Hematopoietic multipotent progenitor cell treated with erythropoietin and hydrocortisone succinate and interleukin-3 and kit ligand, for 8 days (in vitro differentiated cells): ENCODE measurements around the gene MCC.
A peak's percentile ranks its signal among the peaks of the same experiment; 100 is the strongest.

Experiments used
- DNase-seq: peaks from one replicate; pipeline ENCODE4 v3.0.0-alpha.2; 2015

The MCC gene

DNA sequence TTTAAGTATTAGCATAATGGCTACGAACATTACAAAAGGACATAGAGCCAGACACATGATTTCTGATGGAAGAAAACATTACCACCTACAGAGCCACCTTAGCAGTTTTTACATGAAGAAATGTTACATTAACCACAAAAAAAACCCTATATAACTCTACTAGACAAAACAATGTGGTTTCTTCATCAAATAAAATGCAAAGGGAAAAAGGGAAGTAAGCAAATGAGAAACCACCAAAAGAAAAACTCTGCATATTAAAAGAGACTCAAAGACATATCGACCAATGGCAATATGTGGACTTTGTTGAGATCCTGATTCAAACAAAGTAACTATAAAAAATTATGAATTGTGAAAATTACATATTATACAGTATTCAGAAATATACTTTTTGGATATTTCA lies 186.1 kb downstream of the MCC start:
- no peak for DNase-seq

DNA sequence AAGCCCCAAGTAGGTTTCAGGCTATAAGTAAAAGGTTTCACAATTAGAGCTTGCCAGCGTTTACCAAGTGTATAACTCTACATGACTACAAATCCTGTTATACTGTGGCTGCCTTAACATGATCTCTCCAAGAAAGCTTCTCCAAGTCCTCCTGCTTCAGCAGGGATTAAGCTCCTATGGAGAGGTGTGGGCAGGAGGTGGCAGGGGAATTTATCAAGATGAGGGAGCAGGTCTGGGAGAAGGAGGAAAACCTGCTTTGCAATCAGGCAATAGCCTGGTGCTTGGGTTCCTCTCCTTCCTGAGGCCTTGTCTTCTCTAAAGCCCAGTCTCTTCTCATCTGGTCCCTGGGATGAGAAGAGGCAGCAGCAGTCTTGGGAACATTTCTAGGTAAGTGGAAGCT lies 188.7 kb downstream of the MCC start:
- DNase-seq, result no peak

DNA sequence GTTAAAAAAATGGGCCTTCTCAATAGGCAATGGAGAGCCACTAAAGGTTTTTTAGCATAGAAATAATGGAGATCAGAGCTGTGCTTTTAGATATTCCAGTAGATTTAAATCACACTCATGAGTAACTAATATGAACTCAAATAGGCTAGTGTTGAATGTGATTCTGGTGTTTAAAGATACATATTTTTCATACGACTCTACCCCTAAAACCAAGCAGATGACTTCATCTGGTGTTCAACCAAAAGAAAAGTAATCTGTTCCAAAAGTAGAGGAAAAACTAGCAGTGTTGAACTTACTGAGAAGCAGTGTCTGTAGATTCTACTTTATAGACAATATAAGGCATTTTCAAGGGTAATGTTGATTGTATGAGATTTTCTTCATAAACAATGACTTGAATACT lies 191.6 kb downstream of the MCC start:
- DNase-seq, result no peak

DNA sequence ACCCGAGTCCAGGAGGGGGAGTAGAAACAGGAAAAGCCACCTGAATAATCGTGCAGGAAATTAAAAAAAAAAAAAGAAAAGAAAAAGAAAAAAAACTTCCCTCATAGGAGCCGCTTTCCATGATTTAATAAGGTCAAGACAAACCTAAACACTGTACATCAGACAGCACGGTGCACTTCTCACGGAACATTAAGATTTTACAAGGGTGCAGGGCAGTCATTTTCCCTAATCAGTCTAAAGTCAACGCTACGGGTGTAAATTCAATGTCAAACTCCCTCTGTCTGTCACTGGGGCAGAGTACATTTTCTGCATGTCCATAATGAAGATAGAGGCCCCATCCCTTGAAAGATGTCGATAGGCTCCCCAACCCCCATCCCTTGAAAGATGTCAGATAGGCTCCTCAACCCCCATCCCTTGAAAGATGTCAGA lies 193.1 kb downstream of the MCC start:
- no peak for DNase-seq

DNA sequence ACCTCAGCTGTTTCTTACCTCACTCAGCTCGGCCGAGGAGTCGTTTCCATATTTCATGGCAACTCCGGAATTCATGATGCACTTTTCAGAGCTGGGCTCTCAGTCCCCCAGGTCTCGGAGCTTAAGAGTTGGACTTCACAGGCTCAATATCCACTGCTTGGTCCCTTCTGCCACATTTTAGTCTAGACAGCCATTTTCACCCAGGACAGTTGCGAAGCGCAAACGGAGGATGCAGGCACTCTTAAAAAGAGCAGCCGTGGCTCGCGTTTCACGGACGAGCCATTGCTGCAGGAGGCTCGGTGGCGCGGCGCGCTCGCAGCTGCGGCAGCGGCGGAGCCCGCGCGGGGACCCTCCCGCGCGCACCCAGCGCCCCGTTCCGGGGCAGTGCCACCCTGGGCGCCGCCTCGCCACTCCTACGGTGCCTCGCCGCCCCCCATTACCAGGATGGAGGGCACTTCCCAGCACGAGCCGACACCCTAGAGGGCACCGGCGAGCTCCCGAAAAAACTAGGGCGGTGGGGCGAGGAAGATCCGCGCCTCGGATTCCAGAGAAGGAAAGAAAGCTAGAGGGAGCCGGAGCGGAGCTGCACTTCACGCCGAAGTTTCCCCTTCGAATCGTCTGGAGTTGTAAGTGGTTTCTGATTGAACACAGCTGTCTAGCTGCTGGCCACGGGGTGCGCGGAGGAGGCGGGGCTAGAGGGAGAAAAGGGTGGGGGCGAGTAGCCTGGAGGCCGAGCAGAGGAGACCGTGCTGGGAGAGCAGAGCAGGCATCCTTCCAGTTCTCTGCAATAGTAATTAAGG lies 193.7 kb downstream of the MCC start:
- peak; percentile 11 for DNase-seq

DNA sequence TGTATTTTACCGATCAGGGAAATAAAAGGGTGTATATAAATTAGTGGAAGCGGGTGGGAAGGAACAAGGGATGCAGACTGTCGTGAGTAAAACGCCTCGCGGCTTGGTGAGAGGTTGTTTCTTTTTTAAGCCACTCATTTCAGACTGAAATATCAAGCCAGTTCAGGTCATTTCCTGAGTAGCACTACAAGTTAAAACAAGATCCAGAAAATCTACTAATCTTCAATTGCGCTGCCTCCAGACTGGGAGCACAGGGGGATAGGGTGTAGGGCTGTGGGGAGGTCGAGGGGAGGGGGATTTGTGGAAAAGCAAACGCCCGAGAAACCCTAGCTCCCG lies 194.3 kb downstream of the MCC start:
- DNase-seq, result no peak

DNA sequence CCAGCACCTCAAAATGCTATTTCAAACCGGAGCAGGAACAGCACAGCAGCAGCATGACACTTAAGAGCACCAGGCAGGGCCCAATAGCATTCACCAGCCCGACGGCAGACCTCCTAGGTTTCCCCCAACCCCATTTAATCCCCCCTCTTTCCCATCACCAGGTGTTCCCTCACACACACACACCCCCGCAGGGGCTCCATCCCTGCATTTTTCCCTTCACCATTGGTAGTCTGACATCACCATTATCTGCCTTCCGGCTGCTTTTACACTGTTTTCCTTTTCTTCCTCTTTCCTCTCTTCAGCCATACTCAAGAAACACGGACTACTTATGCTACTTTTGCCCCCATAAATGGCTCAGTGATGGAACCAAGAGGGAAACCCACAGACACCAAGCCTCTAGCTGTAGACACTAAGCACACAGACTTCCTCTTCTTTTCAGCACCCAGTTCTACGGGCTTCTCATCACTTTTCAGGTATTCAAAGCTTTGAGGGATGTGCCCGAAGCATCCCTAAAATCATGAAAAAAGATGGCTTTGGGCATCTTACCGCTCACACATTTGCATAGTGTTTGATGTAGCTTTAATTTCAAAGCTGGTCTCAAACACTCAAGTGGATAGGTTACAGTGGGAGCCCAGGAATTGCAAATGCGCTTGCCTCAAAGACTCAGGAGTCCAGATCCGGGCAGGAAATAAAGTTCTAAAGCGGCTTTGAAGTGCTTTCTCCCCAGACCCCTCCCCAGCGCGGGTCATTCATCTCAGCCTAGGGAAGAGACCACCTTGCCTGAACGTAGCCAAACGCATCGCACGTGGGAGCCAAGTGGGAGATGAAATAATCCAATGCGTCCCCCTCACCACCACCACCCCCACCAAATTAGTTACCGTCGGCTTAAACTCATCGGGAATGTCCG lies 194.9 kb downstream of the MCC start:
- no peak for DNase-seq

DNA sequence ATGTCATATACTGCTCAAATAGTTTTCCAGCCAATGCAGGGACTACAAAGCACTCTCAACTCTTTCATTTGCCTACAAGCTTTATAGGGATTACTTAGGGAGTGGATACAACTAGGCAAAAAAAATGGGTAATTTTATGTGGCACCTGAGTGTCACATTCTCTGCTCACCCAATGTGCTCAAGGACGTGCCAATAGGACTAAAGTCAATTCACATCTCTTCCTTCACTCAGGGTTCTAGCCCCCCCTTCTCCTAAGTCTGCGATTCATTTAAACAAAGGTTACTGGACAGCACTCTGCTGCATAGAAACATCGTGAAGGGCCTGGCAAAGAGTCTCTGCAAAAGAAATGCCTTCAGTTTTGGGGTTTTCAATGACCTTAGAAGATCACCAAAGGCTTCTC lies 195.8 kb downstream of the MCC start:
- DNase-seq, result no peak

DNA sequence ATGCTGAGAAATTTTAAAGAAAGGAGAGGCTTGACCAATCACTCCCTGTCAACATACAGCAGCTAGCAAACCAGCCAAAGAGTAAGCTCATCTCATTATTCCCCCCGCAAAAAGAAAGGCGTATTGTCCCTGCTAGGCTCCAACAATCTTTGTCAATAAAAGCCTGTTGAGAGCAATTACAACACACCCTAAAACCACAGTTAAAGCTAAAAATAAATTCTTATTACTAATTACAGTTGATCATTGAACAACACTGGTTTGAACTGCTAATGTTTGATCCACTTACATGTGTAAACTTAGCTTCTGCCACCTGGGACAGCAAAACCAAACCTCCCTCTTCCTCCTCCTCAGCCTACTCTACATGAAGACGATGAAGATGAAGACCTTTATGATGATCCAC lies 204.7 kb downstream of the MCC start:
- no peak for DNase-seq

DNA sequence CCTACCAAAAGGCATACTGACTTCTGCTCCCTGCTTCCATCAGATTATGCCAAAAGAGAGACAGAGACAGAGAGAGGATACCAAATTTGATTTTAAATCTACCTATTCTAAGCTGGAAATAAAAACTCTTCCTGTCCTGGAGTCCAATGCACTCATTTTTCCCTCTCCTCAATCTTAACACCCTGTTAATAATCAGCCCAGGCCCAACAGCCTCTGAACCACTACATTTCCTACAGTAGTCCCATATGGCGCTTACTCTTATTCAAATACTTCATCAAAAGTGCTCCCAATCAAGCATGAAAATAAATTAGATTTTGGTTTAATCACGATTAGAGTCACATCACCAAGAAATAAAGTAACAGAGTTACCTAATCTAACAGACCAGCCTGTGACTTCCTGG lies 205.8 kb downstream of the MCC start:
- no peak for DNase-seq

DNA sequence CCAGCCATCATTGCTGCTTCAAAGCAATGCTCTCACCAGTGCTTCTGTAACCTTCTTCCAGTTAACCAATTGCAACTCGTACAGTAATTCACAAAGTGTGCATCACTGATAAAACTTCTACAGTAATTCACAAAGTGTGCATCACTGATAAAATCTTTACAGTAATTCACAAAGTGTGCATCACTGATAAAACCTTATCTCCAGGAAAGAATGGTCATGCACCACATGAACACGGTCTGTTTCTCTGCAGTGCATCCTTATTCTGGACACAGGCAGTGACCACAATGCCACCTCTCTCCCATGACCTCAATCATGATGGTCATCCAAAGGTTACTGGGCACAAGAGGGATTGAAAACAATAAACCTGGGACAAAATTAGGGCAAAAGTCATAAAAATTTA lies 207.1 kb downstream of the MCC start:
- no peak for DNase-seq

DNA sequence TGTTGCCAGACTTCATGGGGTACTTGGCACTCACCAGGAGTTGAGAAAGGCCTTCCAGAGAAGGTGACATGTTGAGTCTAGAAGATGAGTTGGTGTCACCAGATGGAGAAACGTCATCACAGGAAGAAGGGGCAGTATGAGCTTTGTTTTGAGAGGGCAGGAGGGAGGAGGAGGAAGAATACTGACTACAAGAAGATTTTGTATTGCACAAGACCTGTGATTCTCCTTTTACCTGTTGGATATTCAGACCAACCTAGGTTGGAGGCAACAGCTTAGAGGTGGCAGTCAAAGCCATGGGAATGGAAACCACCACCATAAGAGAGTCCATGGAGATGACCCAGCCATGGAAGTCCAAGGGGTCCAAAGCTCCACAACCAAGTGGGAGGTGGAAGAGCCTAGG lies 207.7 kb downstream of the MCC start:
- no peak for DNase-seq

DNA sequence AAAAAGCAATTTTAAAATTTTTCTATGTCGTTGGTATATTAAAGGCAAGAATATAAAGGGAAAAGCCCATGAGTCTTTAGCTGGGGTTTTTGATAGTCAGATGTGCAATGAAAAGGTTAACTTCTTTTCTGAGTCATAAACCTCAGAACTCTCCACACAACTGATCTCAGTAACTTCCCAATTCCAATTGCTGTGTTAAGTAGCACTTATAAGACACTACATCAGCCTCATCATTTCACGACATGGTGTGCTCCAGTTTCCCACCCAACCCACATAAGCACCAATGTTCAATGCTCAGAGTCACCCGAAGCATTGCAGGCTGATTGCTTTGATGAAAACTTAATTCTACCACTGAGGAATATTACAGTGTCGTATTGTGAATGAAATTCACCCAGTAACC lies 209.3 kb downstream of the MCC start:
- no peak for DNase-seq

DNA sequence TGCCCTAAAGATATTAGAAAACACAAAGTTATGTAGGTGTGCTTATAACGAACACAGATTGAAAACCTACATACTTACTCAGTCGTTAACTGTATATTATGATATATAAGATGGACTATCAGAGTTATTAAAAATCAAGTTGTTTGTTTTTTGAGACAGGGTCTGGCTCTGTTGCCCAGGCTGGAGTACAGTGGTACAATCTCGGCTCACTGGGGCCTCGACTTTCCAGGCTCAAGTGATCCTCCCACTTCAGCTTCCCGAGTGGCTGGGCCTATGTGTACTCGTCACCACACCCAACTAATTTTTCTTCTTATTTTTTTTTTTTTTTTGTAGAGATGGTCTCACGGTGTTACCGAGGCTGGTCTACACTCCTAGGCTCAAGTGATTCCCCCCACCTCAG lies 211.8 kb downstream of the MCC start:
- DNase-seq, result no peak

DNA sequence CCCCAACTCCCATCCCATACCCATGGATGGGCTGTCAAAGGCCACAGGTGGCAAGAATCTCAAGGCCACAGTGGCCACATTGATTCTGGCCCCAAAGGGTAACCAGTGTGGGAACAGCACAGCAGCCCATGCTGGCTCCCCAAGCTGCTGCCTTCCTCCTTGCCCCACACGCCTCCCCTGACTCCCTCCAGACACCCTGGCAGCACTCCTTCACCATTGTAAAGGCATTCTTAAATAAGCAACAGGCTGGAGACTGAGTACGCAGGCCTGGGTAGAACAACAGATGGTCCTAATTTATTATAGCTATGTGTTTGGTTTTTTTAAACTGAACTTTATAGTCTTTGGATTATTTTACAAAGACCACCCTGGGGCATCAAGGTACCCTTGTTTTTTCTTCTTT lies 212.3 kb downstream of the MCC start:
- no peak for DNase-seq

DNA sequence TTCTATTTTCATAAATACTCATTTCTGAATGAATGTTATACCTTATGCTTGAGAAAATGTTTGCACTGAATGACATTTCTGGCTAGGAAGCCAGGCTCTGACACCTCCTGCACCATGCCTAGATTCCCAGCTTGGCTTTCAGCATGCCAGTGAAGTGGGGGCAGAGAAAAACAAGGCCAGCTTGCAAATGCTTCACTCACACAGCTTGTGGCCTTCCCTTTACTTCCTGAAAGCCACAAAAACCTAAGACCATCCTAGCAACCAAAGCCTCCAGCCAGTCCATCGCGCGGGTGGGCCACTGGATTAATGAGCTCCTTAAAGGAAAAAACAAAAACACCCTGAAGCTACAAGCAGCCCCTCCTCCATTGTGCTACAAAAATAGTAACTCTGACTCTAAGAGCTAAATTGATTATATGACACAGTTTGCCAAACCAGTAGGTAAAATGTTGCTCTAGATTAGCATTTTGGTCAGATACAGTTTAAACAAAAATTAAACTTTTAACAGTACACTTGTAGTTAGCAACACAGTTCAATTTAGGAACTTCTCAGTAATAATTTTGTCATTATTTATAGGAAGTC lies 213.3 kb downstream of the MCC start:
- DNase-seq, result no peak

DNA sequence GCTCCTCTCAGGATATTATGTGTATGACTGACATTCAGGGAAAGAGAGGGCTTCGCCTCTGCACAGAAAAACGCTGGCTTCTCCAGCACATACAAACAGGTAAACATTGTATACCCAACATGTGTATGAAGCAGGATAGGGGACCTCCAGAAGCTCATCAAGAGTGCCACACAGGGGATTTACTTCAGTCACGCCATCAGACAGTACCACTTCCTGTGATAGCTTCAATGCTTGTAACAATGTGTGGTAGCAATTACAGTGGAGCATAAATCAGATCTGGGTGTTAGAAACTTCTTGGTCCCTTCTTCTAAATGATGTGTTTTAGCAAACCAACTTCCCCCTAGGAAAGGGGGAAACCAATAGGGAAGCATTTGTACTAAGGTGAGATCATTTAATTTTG lies 214.3 kb downstream of the MCC start:
- no peak for DNase-seq

DNA sequence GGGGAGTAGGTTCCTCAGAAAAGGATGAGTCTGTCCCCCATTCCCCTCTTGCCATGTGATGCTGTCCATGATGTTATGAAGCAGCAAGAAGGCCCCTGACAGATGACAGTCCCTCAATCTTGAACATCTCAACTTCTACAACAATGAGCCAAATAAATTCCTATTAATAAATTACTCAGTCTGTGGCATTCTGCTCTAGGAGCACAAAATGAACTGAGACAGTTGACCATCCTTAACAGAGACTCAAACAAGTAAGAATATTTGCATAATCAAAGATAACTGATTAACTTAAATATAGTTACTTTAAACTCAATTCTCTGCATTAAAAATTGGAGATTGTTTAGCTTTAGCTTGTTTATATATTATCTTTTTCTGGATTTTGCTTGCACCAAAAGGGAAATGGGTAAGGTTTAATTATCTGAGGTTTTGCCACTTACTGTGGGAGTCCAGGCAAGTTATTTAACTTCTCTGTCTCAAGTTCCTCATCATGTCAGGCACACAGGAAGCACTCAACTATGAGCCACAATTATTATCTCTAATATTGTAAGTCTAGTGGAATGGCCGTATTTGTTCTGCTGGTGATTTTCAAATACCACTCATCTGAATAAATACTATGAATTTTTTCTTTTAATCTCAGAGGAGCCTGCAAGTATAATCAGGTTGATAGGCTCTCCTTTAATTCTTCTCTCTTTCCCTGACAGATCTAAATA lies 216.4 kb downstream of the MCC start:
- DNase-seq, result no peak

DNA sequence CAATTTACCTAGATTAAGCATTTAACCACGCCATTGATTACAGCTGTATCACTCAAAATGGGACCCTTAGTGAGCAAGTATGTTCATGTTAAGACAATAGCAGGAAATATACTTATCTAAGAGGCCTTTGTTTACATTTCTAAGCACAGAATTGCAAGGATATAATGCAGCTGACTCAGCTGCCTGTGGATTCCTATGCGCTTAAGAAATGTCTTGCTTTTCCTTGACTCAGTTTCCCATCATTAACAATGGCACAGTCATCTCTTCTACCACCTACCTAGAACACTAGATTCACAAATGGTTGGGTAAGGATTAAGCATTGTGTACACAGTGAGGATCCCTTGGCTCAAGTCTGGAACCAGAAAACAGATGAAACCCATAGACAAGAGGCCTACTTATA lies 217.2 kb downstream of the MCC start:
- no peak for DNase-seq

DNA sequence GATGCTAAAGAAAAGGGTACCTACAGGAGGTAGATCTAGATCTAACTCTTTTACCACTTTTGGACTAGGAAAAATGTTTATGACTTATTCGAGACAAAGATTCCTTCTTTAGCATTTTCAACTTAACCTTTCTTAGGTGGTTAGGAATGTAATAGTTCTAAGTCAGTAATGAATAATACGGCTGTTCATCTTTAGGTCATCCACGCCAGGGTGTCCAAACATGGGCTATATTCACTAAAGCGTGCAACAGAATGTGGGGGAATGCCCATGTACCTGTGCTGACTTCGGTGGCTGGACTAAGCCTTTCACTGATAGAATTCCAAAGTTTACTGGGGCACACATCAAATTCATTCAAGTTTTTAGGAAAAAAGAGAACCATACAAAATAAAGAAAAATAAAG lies 218.2 kb downstream of the MCC start:
- no peak for DNase-seq

DNA sequence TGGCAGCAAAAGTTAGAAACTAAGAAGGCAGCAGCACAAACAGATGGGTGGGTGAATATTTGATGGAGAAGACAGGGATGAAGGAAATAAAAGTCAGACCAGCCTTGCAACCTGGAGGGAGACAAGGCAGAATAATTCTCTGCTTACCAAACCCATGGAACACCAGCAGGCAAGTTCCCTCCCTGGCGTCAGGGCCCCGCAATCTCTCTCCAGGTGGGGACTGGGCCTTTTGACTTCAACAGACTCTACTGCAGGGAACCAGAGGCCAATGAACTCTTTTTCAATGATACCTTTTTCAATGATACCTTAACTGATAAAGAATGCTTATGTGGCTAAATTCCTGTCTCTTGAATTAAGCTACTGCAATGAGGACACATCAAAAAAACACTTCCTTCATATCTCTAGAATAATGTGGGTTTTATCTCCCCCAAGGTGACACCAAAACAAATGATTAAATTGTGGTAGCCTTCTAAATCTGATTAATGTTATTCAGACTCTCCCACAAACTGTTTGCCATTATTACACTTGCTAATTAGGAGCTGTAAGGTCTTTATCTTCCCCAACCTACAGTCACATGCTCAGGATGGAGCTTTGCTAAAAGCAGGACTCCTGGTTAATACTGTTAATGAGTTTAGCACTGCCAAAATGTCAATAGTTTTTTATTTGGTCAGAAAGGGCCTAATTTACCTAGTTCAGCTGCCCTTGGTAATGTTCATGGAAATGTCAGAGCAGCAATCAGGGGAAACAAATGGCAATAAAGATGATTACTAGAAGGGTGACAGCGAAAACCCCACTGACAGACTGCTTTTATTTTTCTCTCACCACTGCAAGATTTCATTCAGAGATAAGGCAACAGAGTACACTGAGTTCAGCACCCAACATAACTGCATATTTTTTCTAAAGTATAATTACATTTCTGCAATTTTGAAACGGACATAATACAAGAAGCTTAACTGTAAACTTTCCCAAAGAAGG lies 218.9 kb downstream of the MCC start:
- DNase-seq, result no peak

DNA sequence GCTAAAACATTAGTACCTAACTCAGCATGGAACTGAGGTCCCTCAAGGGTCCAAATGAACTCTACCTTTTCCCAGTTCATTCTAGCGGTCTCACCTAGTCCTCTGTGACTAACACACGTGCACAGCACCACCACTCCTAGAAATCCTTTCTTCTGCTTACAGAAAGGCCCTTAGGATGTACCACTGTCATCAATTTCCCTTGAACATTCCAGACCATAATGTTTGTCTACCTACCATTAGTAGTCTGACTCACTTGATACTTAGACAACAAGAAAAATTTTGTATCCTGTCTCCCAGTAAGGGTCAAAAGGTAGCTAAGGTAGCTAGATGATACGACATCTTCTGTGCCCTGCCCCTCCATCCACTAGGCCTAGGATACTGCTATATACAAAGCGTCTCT lies 220.0 kb downstream of the MCC start:
- DNase-seq, result no peak
